Prostate gland (tissue), 2 donors: ENCODE measurements around the gene PTH2R. TPM values are rescaled to one million over a fixed set of nuclear protein-coding genes. Genes with fewer than 3 reads are reported as not detected.

ENCODE experiments used
- DNase-seq: peaks from one replicate; pipeline ENCODE4 v3.0.0-alpha.2; 2019; ENCODE audit warnings: low spot score
- H3K27ac ChIP-seq, 2 donors: fragments of 200-600 bp; sonication (generic); 2 replicates each; pipeline ENCODE4 v1.5.1; 2017 to 2019
- H3K27me3 ChIP-seq: fragments of 200-600 bp; sonication (generic); replicated peaks from 2 replicates; pipeline ENCODE4 v1.5.1; 2019; ENCODE audit not compliant: insufficient read depth
- H3K36me3 ChIP-seq, 2 donors: fragments of 200-600 bp; sonication (generic); 1 replicate in 1 of 2; 2 replicates in 1 of 2; pipeline versions ENCODE4 v1.5.1 to v1.8.1; 2017 to 2019
- H3K4me1 ChIP-seq: fragments of 200-600 bp; sonication (generic); replicated peaks from 2 replicates; pipeline ENCODE4 v1.5.1; 2019
- H3K4me3 ChIP-seq, 2 donors: fragments of 200-600 bp; sonication (generic); 2 replicates each; pipeline ENCODE4 v1.5.1; 2017 to 2019
- H3K9me3 ChIP-seq: fragments of 200-600 bp; sonication (generic); 2 replicates; pipeline ENCODE4 v1.5.1; 2017
- POLR2A ChIP-seq: fragments of 450-650 bp; IDR thresholded peaks from one replicate; pipeline ENCODE4 v1.6.1; 2016; ENCODE audit warnings: antibody characterized with exemption, mild to moderate bottlenecking
- POLR2AphosphoS5 ChIP-seq: sonication (generic); formaldehyde crosslinking; IDR thresholded peaks from one replicate; pipeline ENCODE4 v1.6.1; 2017; ENCODE audit warnings: antibody characterized with exemption
- WGBS: methylation state at CpG from one replicate; pipeline ENCODE4 v1.1.5; 2018; 5-methylcytosine and 5-hydroxymethylcytosine counted together
- intact Hi-C: fragments of 100-400 bp; cut with DNase I; formaldehyde crosslinking; loops from one replicate; pipeline ENCODE4 v1.14.2; 2022
- total RNA-seq, 2 donors: library from RNA; depleted of rRNA; stranded (reverse); fragments of >200 nt; gene quantifications; one replicate each; pipeline ENCODE4 v1.1.0, GENCODE V29; 2016
- TF ChIP-seq, protein P1 (sequence below), 4 experiments: fragments of 200-600 bp in 2 of 4; fragments of 450-650 bp in 2 of 4; sonication (generic) in 2 of 4; IDR thresholded peaks; 1 replicate in 3 of 4; 2 replicates in 1 of 4; pipeline ENCODE4 v1.5.1; 2016 to 2019; ENCODE audit warnings: antibody characterized with exemption in 4 of 4, mild to moderate bottlenecking in 2 of 4, moderate library complexity in 2 of 4

Gene PTH2R
- total RNA-seq: under 1 TPM; 0.09 to 0.34 TPM

DNA sequence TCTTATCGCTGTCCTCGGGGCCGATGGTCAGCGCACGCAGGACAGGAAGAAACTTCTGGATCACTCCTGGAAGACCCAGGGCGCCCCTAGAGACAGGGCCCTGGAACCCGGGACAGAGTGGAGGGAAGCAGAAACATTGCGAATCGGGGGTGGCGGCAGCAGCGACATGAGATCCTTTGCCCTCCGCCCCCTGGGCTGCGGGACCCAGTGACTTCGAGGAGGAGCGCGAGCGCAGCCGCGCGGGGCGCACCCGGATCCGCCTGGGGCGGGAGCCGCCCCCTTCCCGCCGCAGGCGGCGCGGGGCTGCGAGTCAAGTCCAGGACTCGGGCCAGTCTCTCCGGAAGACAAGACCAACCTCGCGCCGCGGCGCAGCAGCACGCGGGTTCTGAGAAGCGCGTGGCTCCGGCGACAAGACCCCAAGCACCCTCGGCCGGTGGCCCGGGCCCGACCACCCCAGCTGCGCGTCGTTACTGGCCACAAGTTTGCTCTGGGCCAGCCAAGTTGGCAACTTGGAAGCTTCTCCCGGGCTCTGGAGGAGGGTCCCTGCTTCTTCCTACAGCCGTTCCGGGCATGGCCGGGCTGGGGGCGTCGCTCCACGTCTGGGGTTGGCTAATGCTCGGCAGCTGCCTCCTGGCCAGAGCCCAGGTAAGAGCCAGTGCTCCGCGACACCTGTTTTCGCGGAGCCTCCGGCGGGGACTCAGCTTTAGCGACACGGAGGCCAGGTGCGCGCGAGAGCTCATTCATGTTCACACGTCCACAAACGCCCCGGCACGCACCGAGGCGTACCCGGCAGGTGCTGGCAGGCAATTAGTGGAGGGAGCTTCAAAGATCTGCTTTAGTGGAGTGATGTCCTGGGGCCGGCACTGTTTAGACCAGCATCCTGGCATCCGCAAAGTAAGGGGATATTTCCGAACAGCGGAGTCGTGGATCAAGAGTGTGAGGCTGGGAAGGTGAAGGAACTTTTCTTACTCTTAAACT is at the start of gene PTH2R:
TSS of gene PTH2R (plus strand) at position 319 of the 978 bp plus-strand sequence. CDS start at position 571, 252 bp downstream.
- Histone ChIP-seq H3K4me1 (peaks cover 4% of the 10 kb centered on the region), H3K27me3 (no peaks in the 10 kb centered on the region), H3K9me3 (no peaks in the 10 kb centered on the region), H3K4me3 (peak within 1 kb of the TSS; percentile 8 to 27), H3K36me3 (no peaks in the 10 kb centered on the region), H3K27ac (no peak within 1 kb of the TSS)
- no peak for TF ChIP-seq POLR2A
- TF ChIP-seq, protein P1, sequence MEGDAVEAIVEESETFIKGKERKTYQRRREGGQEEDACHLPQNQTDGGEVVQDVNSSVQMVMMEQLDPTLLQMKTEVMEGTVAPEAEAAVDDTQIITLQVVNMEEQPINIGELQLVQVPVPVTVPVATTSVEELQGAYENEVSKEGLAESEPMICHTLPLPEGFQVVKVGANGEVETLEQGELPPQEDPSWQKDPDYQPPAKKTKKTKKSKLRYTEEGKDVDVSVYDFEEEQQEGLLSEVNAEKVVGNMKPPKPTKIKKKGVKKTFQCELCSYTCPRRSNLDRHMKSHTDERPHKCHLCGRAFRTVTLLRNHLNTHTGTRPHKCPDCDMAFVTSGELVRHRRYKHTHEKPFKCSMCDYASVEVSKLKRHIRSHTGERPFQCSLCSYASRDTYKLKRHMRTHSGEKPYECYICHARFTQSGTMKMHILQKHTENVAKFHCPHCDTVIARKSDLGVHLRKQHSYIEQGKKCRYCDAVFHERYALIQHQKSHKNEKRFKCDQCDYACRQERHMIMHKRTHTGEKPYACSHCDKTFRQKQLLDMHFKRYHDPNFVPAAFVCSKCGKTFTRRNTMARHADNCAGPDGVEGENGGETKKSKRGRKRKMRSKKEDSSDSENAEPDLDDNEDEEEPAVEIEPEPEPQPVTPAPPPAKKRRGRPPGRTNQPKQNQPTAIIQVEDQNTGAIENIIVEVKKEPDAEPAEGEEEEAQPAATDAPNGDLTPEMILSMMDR (IDR thresholded peaks at IDR 0.05): no peak
- TF ChIP-seq POLR2AphosphoS5: no peak
- intact Hi-C loops: loop anchor here (10.0 kb wide), 1 partner anchor 798 kb away; no protein-coding TSS in a partner anchor
- no peak for DNase-seq
- WGBS: 4% methylated on average over 73 of the region's 82 CpGs

DNA sequence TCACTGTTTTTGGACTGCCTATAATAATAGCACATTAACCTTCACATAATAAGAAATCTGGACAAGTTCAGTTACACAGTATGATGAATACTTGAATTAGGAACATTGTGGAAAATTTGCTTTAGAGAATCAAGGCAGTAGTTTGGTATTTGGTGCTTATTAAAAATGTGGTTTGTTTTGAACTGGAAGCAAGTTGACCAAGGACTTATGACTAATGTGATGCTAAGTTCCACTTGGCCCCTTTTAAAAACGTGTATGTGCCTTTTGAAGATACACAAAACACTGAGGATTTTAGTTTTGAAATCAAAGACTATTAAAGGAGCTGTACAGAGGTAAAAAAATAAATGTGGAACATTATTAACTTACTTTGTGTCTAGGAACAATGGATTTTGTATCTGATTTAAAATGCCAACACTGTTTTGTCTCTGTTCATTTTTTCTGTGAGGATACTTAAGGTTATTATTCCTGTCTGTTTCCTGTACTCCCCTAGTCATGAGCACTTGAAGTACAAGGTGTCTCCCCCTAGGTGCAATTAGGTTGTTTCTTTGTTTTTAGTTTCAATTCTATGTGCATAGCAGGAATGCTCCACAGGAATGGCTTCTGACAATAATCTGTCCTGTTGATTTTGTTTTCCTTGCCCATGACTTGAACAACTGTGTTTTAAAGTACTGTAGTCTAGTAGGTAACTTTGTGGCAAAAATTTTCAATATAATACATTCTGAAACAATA is 49.6 kb upstream of the PTH2R start:
- H3K36me3 ChIP-seq: no peaks in the 10 kb centered on the region
- H3K27me3 ChIP-seq: no peaks in the 10 kb centered on the region
- 9% methylated on average over 1 of the region's 1 CpG for WGBS
- no peaks in the 10 kb centered on the region for H3K9me3 ChIP-seq
- H3K4me1 ChIP-seq: no peaks in the 10 kb centered on the region
- intact Hi-C loops: no loop called here
- TF ChIP-seq POLR2AphosphoS5: no peak
- no peak for TF ChIP-seq POLR2A
- TF ChIP-seq, protein P1 (IDR thresholded peaks at IDR 0.05): no peak
- no peak overlapping the region for H3K4me3 ChIP-seq
- DNase-seq: no peak
- no peak overlapping the region for H3K27ac ChIP-seq

DNA sequence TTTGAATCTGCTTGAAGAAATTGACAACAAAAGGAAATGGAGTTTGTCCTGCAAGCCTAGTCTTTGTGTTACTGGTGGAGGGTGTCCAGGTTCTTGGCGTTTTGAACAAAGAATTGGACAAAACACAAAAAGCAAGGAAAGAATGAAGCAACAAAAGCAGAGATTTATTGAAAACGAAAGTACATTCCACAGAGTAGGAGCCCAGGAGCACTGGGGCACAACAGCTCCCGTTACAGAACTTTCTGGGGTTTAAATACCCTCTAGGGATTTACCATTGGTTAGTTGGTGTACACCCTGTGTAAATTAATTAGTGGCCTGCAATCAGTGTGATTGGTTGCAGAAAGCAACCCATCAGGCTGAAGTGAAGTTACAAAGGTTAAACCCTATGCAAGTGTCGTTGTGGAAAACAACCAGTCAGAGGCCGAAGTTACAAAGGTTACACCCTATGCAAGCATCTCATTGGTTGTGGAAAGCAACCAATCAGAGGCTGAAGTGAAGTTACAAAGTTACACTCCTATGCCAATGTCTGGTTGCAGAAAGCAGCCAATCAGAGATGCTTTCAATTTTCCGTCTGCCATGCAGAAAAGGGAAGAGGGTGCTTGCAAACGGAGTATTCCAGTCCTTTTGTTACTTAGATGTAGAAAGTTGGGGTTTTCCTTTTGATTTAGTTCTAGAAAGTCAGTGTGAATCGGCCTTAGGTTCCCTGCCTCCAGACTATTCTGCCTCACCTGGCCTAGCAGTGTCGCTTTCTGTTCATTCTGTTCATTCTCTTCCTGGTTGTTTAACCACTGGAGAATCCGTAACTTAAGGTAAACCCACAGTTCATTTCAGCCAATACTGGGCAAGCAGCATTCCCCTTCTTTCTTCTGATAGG is 47.6 kb upstream of the PTH2R start:
- H3K27ac ChIP-seq: no peak overlapping the region
- TF ChIP-seq, protein P1 (IDR thresholded peaks at IDR 0.05): no peak
- TF ChIP-seq POLR2A (no peak), POLR2AphosphoS5 (no peak)
- intact Hi-C loops: no loop called here
- no peaks in the 10 kb centered on the region for H3K27me3 ChIP-seq
- no peak overlapping the region for H3K4me3 ChIP-seq
- no peaks in the 10 kb centered on the region for H3K36me3 ChIP-seq
- no peaks in the 10 kb centered on the region for H3K4me1 ChIP-seq
- no peaks in the 10 kb centered on the region for H3K9me3 ChIP-seq
- 68% methylated on average over 10 of the region's 10 CpGs for WGBS
- DNase-seq: no peak

- Histone ChIP-seq H3K27ac (no peak overlapping the region), H3K36me3 (no peaks in the 10 kb centered on the region), H3K4me1 (no peaks in the 10 kb centered on the region), H3K27me3 (no peaks in the 10 kb centered on the region), H3K4me3 (no peak overlapping the region), H3K9me3 (no peaks in the 10 kb centered on the region)
- DNase-seq: no peak
- intact Hi-C loops: no loop called here
- no peak for TF ChIP-seq POLR2AphosphoS5
- TF ChIP-seq POLR2A: no peak
- TF ChIP-seq, protein P1 (IDR thresholded peaks at IDR 0.05): no peak
- 87% methylated on average over 17 of the region's 17 CpGs for WGBS
Measured at GRCh38 chr2:208359632-208359986, 47.0 kb upstream of the PTH2R start.
